AG09309 (cell line): ENCODE measurements around the gene ACVR2B.

Experiments
- DNase-seq: peaks from one replicate; pipeline ENCODE4 v3.0.0-alpha.2; 2010; ENCODE audit warnings: low read depth
- H3K4me3 ChIP-seq: 2 replicates; pipeline ENCODE4 v1.5.1; 2011; ENCODE audit warnings: mild to moderate bottlenecking, low read depth, low read length, moderate library complexity; ENCODE audit not compliant: control insufficient read depth
- TF ChIP-seq, protein P1 (sequence below): IDR thresholded peaks from 2 replicates; pipeline ENCODE4 v1.5.1; 2011; ENCODE audit warnings: mild to moderate bottlenecking, low read depth, low read length, inconsistent platforms; ENCODE audit not compliant: insufficient read depth, control insufficient read depth; ENCODE audit errors: missing control alignments

ACVR2B gene

DNA sequence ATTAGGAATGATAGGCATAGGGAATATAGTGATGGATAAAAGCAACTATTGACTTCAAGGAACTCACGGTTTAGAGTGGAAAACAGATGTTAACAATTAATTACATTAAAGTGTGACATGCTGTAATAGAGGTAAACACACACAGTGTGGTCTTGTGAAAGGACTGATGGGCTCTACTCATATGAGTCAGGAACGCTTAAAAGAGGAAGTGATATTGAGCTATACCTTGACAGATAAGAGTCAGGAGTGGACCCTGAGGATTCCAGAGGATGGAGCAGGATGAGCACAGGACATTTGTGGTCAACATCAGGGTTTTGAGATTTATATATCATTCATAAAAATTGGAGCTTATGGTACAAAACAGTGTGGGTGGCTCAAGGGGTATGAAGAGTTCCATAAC lies 53.4 kb downstream of the ACVR2B start:
- no peak overlapping the region for H3K4me3 ChIP-seq
- no peak for DNase-seq
- TF ChIP-seq, protein P1, sequence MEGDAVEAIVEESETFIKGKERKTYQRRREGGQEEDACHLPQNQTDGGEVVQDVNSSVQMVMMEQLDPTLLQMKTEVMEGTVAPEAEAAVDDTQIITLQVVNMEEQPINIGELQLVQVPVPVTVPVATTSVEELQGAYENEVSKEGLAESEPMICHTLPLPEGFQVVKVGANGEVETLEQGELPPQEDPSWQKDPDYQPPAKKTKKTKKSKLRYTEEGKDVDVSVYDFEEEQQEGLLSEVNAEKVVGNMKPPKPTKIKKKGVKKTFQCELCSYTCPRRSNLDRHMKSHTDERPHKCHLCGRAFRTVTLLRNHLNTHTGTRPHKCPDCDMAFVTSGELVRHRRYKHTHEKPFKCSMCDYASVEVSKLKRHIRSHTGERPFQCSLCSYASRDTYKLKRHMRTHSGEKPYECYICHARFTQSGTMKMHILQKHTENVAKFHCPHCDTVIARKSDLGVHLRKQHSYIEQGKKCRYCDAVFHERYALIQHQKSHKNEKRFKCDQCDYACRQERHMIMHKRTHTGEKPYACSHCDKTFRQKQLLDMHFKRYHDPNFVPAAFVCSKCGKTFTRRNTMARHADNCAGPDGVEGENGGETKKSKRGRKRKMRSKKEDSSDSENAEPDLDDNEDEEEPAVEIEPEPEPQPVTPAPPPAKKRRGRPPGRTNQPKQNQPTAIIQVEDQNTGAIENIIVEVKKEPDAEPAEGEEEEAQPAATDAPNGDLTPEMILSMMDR = no peak

DNA sequence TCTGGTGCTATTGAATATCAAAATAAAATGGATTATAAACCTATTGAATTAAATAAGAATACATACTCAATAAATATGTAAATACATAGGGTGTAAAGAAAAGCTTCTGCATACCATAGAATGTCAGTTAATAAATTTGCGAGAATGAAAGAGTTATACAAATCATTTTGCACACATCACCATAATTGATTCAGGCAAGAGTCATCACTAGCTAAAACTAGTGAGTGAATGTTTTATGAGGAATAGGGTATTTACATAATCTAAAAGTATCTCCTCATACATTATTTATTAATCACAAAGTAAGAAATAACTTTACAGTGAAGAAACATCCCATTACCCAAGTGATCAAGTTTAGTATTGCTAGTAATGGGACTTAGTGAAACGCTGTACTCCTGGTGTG lies 56.0 kb downstream of the ACVR2B start:
- TF ChIP-seq, protein P1 = no peak
- no peak for DNase-seq
- H3K4me3 ChIP-seq = no peak overlapping the region

DNA sequence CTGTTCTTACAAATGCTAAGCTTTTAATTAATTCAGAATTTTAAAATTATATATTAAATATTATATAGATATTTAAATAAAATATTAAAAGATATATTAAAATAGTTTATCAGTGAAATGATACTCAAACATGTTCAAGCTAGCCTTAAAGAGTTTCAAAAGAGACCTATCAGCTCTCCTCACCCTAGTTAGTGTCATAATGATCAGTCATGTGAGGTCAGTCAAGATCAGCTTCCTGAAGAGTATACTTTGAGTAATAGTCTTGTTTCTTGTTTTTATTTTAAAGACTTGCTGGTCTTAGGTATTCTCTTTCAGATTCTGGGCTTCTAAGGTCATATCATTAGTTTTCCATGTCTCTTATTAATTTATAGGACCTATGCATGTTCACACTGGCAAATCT lies 56.9 kb downstream of the ACVR2B start:
- TF ChIP-seq, protein P1 = no peak
- no peak for DNase-seq
- H3K4me3 ChIP-seq = no peak overlapping the region

DNA sequence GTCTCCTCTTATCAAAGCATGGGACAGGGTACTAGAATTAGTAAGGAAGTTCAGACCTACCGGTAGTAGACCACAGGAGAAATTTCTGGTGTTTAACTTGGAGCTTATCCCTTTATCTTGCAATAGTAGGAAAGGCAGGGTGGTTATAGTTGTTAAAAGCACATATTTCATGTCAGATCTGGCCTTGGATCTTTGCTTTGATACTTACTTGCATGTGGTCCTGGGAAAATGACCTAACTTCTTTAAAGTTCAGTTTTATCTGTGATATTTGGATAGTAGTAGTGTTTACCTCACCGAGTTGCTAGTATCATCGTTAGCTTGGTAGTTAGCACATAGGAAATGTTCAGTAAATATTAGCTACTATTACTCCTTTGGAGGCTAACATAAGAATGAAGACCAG lies 57.9 kb downstream of the ACVR2B start:
- TF ChIP-seq, protein P1 = no peak
- no peak for DNase-seq
- no peak overlapping the region for H3K4me3 ChIP-seq

DNA sequence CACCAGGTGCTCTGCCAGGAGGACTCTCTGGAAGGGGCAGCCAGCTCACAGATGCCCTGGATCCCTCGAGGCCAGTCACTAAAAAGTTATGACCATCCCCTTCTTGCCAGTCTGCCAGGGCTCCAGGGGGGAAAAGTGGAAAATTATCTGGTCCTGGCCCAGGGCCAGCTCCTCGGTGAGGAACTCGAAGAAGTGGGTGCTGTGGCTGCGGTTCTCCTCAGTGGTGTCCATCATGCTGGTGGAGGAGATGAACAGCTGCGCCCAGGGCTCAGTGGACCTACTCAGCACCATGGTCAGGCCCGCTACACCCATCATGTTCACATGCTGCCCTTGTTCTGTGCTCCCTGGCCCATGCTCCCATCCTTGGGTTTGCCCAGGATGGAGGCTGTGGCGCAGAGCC lies 61.7 kb downstream of the ACVR2B start:
- H3K4me3 ChIP-seq = no peak overlapping the region
- DNase-seq = no peak
- TF ChIP-seq, protein P1 = no peak

DNA sequence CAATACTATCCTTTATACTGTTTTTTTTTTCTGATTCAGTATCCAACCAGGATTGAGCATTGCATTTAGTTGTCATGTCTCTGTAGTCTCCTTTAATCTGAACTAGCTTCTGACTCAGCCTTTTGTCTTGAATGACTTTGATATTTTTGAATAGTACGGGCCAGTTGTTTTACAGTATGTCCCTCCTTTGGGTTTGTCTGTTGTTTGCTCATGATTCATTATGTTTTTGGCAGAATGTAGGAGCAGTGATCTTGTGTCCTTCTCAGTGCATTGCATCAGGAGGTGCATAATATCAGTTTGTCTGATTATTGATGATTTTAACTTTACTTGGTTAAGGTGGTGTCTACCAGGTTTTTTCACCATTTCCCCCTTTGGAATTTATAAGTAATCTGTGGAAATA lies 63.0 kb downstream of the ACVR2B start:
- DNase-seq = no peak
- H3K4me3 ChIP-seq = no peak overlapping the region
- TF ChIP-seq, protein P1 = no peak

DNA sequence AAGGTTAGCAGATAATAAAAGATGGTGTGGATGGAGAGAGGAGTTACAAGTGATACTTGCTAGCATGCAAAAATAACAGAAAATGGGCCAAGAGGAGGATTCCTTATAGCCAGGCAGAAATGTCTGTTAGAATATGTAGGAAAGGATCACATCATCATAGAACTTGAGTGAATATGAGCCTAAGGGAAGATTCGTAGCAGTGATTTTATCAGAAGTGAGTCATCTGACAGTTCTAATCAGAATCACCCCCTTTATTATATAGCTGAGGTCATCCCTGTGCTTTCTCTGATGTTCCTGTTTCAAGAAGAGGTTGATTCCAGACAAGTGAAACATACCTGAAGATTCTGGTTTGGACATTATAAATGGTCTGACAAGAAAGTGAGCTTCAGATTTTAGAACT lies 65.3 kb downstream of the ACVR2B start:
- no peak overlapping the region for H3K4me3 ChIP-seq
- TF ChIP-seq, protein P1 = no peak
- no peak for DNase-seq
